Activated CD4-positive, alpha-beta T cell treated with anti-CD3 and anti-CD28 coated beads for 36 hours (primary cell): ENCODE measurements around the gene ANKRD13D. TPM values are rescaled to one million over a fixed set of nuclear protein-coding genes. Genes with fewer than 3 reads are reported as not detected.
A peak's percentile ranks its signal among the peaks of the same experiment; 100 is the strongest.

ENCODE experiments used
- ATAC-seq: fragments of 200-7000 bp; cut with Tn5 transposase; one replicate; pipeline ENCODE4 v1.10.0; 2021; ENCODE audit warnings: mild to moderate bottlenecking, moderate library complexity
- CTCF ChIA-PET: fragments of 350-600 bp; sonication (Branson Sonifier 250); formaldehyde crosslinking; loops from one replicate; lab custom pipeline; 2021; ENCODE audit warnings: antibody characterized with exemption; lab: Charles Lee
- POLR2A ChIA-PET: fragments of 350-600 bp; sonication (Branson Sonifier 250); formaldehyde crosslinking; loops from one replicate; lab custom pipeline; 2021; ENCODE audit warnings: antibody characterized with exemption, inconsistent platforms; lab: Charles Lee
- DNase-seq: peaks from one replicate; pipeline ENCODE4 v3.0.0-alpha.2; 2020
- H3K27ac Mint-ChIP-seq: one replicate; pipeline ENCODE4 v1.8.0; 2021; ENCODE audit warnings: mixed read lengths
- H3K27me3 Mint-ChIP-seq: one replicate; pipeline ENCODE4 v1.8.0; 2021; ENCODE audit warnings: mixed read lengths
- H3K36me3 Mint-ChIP-seq: one replicate; pipeline ENCODE4 v1.8.0; 2021; ENCODE audit warnings: low read depth, mixed read lengths
- H3K4me1 Mint-ChIP-seq: one replicate; pipeline ENCODE4 v1.8.0; 2021; ENCODE audit warnings: mixed read lengths
- H3K4me3 Mint-ChIP-seq: one replicate; pipeline ENCODE4 v1.8.0; 2021; ENCODE audit warnings: mild to moderate bottlenecking, moderate library complexity, mixed read lengths
- H3K9me3 Mint-ChIP-seq: one replicate; pipeline ENCODE4 v1.8.0; 2021; ENCODE audit warnings: low read depth, mixed read lengths
- intact Hi-C, 2 experiments: fragments of 100-400 bp; cut with DNase I in 1 of 2; cut with micrococcal nuclease in 1 of 2; formaldehyde crosslinking; loops; one replicate each; pipeline versions ENCODE4 v1.14.2 to v1.15.1; 2022 to 2024; cut with DNase I, micrococcal nuclease
- total RNA-seq, 2 experiments: library from RNA; stranded (reverse); gene quantifications; one replicate each; pipeline ENCODE4 v1.2.3, GENCODE V29; 2021

The ANKRD13D gene
- 10 to 100 TPM; 44.9 to 69.5 TPM for total RNA-seq

DNA sequence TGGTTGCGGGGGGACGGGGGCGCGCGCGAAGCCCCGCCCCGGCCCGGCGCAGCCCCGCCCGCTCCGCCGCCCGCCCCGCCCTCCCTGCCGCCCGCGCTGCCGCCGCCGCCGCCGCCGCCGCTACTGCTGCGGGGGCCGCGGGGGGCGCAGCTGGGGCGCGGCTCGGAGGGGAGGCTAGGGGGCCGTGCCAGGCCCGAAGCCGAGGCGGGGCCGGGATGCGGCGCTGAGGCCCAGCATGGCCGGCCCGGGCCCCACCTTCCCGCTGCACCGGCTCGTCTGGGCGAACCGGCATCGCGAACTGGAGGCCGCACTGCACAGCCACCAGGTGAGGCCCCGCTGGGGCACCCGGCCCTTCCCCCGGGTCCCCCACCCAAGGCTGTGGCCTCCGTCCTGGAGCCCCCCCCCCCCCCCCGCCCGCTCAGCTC lies at the start of gene ANKRD13D:
TSS of gene ANKRD13D (plus strand) at position 78 of the 425 bp plus-strand sequence. CDS start at position 236, 158 bp downstream.
- ATAC-seq (no peak), DNase-seq (no peak)
- H3K9me3 Mint-ChIP-seq: no peaks in the 10 kb centered on the region
- intact Hi-C loops: loop anchor here (1.0 to 5.0 kb wide), 11 partner anchors 28 to 672 kb away; partner anchors contain the start of genes CDK2AP2 (in 1 of the 2), GSTP1 (in 1 of the 2), KDM2A (in 1 of the 2) and LRFN4 (in 1 of the 2)
- peaks cover 61% of the 10 kb centered on the region for H3K4me1 Mint-ChIP-seq
- H3K27ac Mint-ChIP-seq: peak within 1 kb of the TSS; percentile 97
- peaks cover 52% of the 10 kb centered on the region for H3K36me3 Mint-ChIP-seq
- no peaks in the 10 kb centered on the region for H3K27me3 Mint-ChIP-seq
- POLR2A ChIA-PET: interaction anchor here (0.9 to 2.2 kb wide), 5 partner anchors 12 to 49 kb away, joined by 4 to 16 read pairs (median 9); partner anchors contain the start of gene SSH3
- CTCF ChIA-PET: interaction anchor here (0.7 to 1.9 kb wide), 4 partner anchors 22 to 639 kb away, joined by 3 to 9 read pairs (median 8); no protein-coding TSS in a partner anchor
- H3K4me3 Mint-ChIP-seq: peak within 1 kb of the TSS; percentile 87

DNA sequence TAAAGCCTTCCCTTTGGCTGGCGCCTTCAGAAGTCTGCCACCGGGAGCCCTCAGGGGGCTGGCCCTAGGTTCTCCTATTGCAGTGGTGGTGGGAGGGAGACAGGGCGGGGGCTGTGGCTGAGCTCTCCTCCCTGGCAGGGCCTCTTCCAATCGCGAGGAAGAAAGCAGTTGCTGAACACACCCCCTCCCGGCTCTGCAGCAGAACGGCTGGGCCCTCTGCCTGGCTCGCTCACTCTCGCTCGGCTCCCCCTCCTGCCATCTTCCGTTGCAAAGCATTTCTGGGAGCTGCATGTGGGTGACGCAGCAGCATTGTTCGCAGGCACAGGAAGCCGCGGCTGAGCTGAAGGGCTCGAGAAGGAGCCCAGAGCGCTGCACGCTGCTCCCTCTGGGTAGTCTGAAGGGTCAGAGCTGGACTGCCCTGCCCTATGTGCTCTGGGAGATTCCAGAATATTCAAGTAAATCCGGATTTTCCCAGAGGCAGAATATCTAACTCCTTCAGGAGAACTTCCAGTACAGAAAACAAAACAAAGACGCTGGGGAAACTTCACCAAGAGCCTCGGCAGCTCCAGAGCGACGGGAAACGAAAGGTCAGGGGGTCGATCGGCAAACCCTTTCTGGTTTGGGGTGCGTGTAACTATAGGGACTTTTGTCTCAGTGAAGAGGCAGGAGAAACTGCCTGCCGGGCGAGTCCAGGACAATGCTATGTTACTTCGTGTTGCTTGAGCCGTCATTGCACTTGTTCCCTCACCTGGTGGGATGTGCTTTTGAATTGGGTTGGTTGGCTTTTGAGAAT lies 49.1 kb upstream of the ANKRD13D start:
- Mint-ChIP-seq H3K4me3 (peak overlapping the region; percentile 98), H3K27me3 (no peaks in the 10 kb centered on the region), H3K4me1 (peaks cover 43% of the 10 kb centered on the region), H3K9me3 (no peaks in the 10 kb centered on the region), H3K36me3 (peaks cover 43% of the 10 kb centered on the region), H3K27ac (peak overlapping the region; percentile 99)
- POLR2A ChIA-PET: interaction anchor here (0.5 to 2.1 kb wide), 20 partner anchors 8 to 1413 kb away, joined by 3 to 9 read pairs (median 4); partner anchors contain the start of genes ANKRD13D, KDM2A, POLD4 and PPP1CA
- DNase-seq: peak; percentile 98
- intact Hi-C loops: loop anchor here (1.0 to 5.0 kb wide), 11 partner anchors 26 to 762 kb away; partner anchors contain the start of genes GRK2 (in 1 of the 2), KDM2A (in 1 of the 2), PC (in 1 of the 2) and RCE1 (in 1 of the 2)
- ATAC-seq: peak; percentile 94
- CTCF ChIA-PET: interaction anchor here (0.5 to 2.8 kb wide), 14 partner anchors 13 to 228 kb away, joined by 3 to 11 read pairs (median 4); no protein-coding TSS in a partner anchor

DNA sequence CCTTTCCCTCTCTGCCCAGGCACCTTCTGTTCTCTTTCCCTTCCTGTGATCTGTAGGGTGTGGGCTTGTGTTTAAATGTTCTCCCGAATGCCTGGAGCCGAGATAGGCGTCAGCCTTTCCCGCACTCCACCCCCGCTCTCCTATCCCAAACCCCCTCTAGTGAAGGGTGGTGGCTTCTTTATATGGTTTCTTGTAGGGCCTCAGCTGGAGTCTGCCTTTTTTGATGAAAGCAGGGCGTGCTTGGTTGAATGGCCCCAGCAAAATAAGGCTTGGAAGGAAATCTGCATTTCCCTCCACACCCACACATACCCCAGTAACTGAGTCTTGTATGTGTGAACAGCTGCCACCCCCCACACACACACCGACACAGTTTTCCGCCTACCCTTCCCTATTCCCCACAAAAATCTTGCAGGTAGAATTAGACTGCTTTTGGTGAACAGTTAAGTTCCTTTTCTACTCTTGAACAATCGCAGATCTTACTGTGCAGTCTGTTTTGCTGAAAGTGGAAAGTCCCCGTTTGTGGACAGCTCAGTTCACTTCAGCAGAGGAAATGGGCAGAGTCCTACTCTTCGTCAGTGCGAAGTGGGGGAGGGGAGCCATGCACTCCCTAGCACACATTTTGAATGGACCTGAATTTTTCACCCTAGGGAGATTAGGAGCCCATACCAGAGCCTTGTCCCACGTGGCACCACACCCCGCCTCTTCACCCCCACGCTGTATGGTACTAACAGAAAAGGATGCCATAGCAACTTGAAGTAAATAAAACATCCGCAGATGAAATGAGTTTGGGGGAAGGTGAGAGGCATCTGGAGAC lies 48.3 kb upstream of the ANKRD13D start:
- ATAC-seq (peak; percentile 59), DNase-seq (peak; percentile 92)
- CTCF ChIA-PET: interaction anchor here (0.6 to 2.8 kb wide), 14 partner anchors 10 to 164 kb away, joined by 3 to 11 read pairs (median 4); no protein-coding TSS in a partner anchor
- H3K4me3 Mint-ChIP-seq: peak overlapping the region; percentile 98
- intact Hi-C loops: loop anchor here (1.0 to 5.0 kb wide), 10 partner anchors 26 to 762 kb away; partner anchors contain the start of genes GRK2 (in 1 of the 2), KDM2A (in 1 of the 2), POLD4 (in 1 of the 2) and RCE1 (in 1 of the 2)
- no peaks in the 10 kb centered on the region for H3K27me3 Mint-ChIP-seq
- POLR2A ChIA-PET: interaction anchor here (0.6 to 2.1 kb wide), 9 partner anchors 12 to 161 kb away, joined by 3 to 8 read pairs (median 5); partner anchors contain the start of genes KDM2A and PPP1CA
- peaks cover 51% of the 10 kb centered on the region for H3K36me3 Mint-ChIP-seq
- H3K9me3 Mint-ChIP-seq: no peaks in the 10 kb centered on the region
- peak overlapping the region; percentile 99 for H3K27ac Mint-ChIP-seq
- H3K4me1 Mint-ChIP-seq: peaks cover 51% of the 10 kb centered on the region

DNA sequence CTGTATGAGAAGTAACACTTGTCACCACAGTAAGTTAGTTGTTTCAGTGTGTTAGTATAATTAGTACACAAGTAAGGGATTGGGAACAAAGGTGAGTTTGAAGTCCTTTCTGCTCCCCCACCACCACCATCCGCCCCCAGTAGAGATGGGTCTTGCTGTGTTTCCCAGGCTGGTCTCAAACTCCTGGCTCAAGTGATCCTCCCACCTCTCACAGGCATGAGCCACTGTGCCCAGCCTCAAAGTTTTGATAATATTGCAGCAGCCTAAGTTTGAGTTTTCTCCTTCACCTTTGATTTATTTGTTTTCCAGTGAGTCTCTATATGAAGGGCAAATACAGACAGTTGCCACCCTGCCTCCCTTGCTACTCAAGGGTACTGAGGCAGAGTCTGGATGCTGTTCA lies 46.6 kb upstream of the ANKRD13D start:
- peaks cover 52% of the 10 kb centered on the region for H3K4me1 Mint-ChIP-seq
- peaks cover 60% of the 10 kb centered on the region for H3K36me3 Mint-ChIP-seq
- H3K9me3 Mint-ChIP-seq: no peaks in the 10 kb centered on the region
- no peak for DNase-seq
- peak overlapping the region; percentile 98 for H3K4me3 Mint-ChIP-seq
- intact Hi-C loops: loop anchor here (5.0 kb wide), 3 partner anchors 120 to 760 kb away; partner anchors contain the start of gene UNC93B1 (in 1 of the 2)
- POLR2A ChIA-PET: no interaction called here
- CTCF ChIA-PET: interaction anchor here (0.6 kb wide), 1 partner anchor 114 kb away, joined by 3 read pairs; no protein-coding TSS in a partner anchor
- no peaks in the 10 kb centered on the region for H3K27me3 Mint-ChIP-seq
- ATAC-seq: no peak
- peak overlapping the region; percentile 66 for H3K27ac Mint-ChIP-seq

DNA sequence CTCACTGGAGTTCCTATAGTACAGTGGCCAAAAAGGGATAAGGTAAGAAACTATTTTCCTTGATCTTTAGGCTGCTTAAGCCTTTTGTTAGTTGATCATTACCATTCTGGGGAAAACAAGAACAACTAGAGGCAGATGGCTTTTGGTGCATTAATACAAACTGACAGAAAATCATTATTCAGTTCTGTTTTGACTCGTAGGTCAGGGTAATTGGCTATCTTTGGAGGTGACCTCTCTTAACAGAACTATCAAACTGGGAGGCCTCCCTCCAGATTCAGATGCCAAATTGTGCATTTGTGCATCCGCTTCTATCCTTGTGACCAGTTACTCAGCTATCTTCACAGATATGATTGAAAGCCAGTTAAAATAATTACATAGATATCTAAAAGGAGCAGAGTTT lies 46.1 kb upstream of the ANKRD13D start:
- Mint-ChIP-seq H3K9me3 (no peaks in the 10 kb centered on the region), H3K4me3 (peak overlapping the region; percentile 98), H3K27me3 (no peaks in the 10 kb centered on the region), H3K4me1 (peaks cover 52% of the 10 kb centered on the region), H3K36me3 (peaks cover 64% of the 10 kb centered on the region), H3K27ac (peak overlapping the region; percentile 66)
- POLR2A ChIA-PET: no interaction called here
- CTCF ChIA-PET: interaction anchor here (0.6 to 2.5 kb wide), 4 partner anchors 10 to 113 kb away, joined by 3 to 6 read pairs (median 4); no protein-coding TSS in a partner anchor
- intact Hi-C loops: loop anchor here (5.0 kb wide), 3 partner anchors 121 to 759 kb away; partner anchors contain the start of gene UNC93B1 (in 1 of the 2)
- ATAC-seq (no peak), DNase-seq (no peak)

DNA sequence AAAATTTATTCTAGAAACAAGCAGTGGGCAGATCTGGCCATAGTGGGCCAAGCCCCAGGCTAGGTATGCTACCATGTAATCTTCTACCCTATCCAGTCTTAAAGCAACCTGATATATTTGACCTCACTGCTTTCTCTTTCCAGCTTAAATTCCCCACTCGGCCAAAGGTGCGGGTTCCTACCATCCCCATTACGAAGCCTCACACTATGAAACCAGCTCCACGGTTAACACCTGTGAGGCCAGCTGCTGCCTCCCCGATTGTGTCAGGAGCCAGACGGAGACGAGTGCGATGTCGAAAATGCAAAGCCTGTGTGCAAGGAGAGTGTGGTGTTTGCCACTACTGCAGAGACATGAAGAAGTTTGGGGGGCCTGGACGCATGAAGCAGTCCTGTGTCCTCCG lies 44.1 kb upstream of the ANKRD13D start:
- Mint-ChIP-seq H3K27me3 (no peaks in the 10 kb centered on the region), H3K36me3 (peaks cover 82% of the 10 kb centered on the region), H3K4me3 (no peak overlapping the region), H3K27ac (peak overlapping the region; percentile 66), H3K9me3 (no peaks in the 10 kb centered on the region), H3K4me1 (peaks cover 37% of the 10 kb centered on the region)
- DNase-seq (no peak), ATAC-seq (no peak)
- ChIA-PET CTCF (interaction anchor here (0.7 to 2.5 kb wide), 2 partner anchors 17 to 18 kb away, joined by 3 to 6 read pairs; no protein-coding TSS in a partner anchor), POLR2A (no interaction called here)
- intact Hi-C loops: no loop called here

DNA sequence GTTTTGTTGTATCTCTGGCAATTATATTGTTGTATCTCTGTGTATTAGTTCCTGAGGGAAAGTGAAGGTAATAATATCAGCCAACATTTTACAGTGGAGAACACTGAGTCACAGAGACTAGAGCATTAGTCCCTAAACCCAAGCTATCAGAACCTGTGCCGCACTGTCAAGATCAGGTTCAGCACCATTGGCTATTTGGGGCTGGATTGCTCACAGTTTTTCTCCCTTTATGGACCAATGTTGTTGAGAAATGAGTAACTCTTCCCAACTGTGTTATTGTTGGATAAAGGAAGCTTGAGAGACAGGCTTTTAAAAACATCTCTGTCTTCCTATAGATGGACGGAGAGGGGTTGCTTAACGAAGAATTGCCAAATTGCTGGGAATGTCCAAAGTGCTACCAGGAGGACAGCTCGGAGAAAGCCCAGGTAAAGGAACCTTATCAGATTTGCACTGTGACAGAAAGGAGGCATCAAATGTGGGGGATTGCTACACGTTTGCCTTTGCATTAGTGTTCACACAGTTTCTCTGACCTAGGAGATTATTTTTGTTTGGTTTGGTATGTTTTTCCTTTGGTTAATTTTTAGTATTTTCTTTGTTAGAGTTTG lies 41.1 kb upstream of the ANKRD13D start:
- CTCF ChIA-PET: interaction anchor here (1.2 to 1.3 kb wide), 2 partner anchors 70 to 88 kb away, joined by 5 to 7 read pairs; no protein-coding TSS in a partner anchor
- Mint-ChIP-seq H3K4me1 (peaks cover 32% of the 10 kb centered on the region), H3K9me3 (no peaks in the 10 kb centered on the region), H3K36me3 (peaks cover 80% of the 10 kb centered on the region), H3K4me3 (no peak overlapping the region), H3K27me3 (no peaks in the 10 kb centered on the region), H3K27ac (no peak overlapping the region)
- POLR2A ChIA-PET: interaction anchor here (1.1 kb wide), 1 partner anchor 8 kb away, joined by 5 read pairs; no protein-coding TSS in a partner anchor
- ATAC-seq (no peak), DNase-seq (no peak)
- intact Hi-C loops: no loop called here

DNA sequence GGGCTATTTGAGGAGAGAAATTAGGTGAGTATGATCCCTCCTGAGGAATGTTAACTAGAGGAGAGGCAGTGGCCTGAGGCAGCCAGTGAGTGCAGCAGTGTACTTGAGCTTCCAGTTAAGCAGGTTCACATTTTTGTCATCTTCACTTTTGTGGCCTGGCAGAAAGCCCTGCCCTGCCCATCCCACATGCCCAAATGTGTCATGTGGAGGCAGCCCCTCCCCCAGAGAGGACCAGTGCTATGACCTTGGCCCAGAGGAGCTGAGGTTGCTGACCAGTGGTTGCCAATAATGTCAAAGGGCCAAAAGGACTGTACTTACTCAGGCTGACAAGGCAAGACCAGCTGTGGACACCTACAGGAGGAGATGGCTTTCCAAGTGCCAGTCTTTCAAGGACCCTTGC lies 40.5 kb upstream of the ANKRD13D start:
- Mint-ChIP-seq H3K4me1 (peaks cover 34% of the 10 kb centered on the region), H3K9me3 (no peaks in the 10 kb centered on the region), H3K36me3 (peaks cover 81% of the 10 kb centered on the region), H3K4me3 (no peak overlapping the region), H3K27ac (no peak overlapping the region), H3K27me3 (no peaks in the 10 kb centered on the region)
- intact Hi-C loops: no loop called here
- ATAC-seq: no peak
- ChIA-PET CTCF (interaction anchor here (1.2 to 1.3 kb wide), 2 partner anchors 69 to 88 kb away, joined by 5 to 7 read pairs; no protein-coding TSS in a partner anchor), POLR2A (interaction anchor here (1.1 kb wide), 1 partner anchor 9 kb away, joined by 5 read pairs; no protein-coding TSS in a partner anchor)
- DNase-seq: no peak

DNA sequence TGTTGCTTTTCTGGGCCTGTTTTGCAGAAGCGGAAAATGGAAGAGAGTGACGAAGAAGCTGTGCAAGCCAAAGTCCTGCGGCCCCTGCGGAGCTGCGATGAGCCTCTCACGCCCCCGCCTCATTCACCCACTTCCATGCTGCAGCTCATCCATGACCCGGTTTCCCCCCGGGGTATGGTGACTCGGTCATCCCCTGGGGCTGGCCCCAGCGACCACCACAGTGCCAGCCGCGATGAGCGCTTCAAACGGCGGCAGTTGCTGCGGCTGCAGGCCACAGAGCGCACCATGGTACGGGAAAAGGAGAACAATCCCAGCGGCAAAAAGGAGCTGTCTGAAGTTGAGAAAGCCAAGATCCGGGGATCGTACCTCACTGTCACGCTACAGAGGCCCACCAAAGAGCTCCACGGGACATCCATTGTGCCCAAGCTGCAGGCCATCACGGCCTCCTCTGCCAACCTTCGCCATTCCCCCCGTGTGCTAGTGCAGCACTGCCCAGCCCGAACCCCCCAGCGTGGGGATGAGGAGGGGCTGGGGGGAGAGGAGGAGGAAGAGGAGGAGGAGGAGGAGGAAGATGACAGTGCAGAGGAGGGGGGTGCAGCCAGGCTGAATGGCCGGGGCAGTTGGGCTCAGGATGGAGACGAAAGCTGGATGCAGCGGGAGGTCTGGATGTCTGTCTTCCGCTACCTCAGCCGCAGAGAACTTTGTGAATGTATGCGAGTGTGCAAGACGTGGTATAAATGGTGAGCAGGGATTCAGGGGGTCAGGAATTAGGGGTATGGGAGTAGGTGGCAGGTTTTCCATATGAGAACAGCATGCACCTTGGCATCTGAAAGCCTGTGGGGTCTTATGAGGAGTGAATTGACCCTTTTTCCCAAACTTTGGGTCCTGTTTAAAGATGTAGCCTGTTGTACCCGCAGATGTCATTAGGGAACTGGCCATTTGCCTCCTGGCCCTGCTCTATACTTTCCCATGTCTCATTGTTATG lies 38.8 kb upstream of the ANKRD13D start:
- peaks cover 22% of the 10 kb centered on the region for H3K4me1 Mint-ChIP-seq
- peaks cover 81% of the 10 kb centered on the region for H3K36me3 Mint-ChIP-seq
- H3K9me3 Mint-ChIP-seq: no peaks in the 10 kb centered on the region
- H3K4me3 Mint-ChIP-seq: no peak overlapping the region
- no peaks in the 10 kb centered on the region for H3K27me3 Mint-ChIP-seq
- peak overlapping the region; percentile 19 for H3K27ac Mint-ChIP-seq
- no peak for DNase-seq
- ATAC-seq: no peak
- ChIA-PET POLR2A (interaction anchor here (0.6 to 0.7 kb wide), 2 partner anchors 11 to 33 kb away, joined by 4 to 5 read pairs; no protein-coding TSS in a partner anchor), CTCF (interaction anchor here (1.0 to 5.3 kb wide), 2 partner anchors 13 to 95 kb away, joined by 3 to 38 read pairs; no protein-coding TSS in a partner anchor)
- intact Hi-C loops: no loop called here
